ENCODE results near the gene RENBP. TPM values are rescaled to one million over a fixed set of nuclear protein-coding genes. Genes with fewer than 3 reads are reported as not detected.
A peak's percentile ranks its signal among the peaks of the same experiment; 100 is the strongest.

The RENBP gene
- total RNA-seq, 6 experiments from 2014 or later = 2.2 to 9.1 (median 5.2) TPM

- Histone ChIP-seq H3K27me3 (no peaks in the 10 kb centered on the region), H3K36me3 (no peaks in the 10 kb centered on the region)
- intact Hi-C loops (cut with DNase I) = no loop called here
Observed at GRCh38 chrX:153906126-153906917, 38.1 kb downstream of the RENBP start.

GRCh38 chrX:153905481-153906095 lies 38.9 kb downstream of the RENBP start:
- Histone ChIP-seq H3K27me3 (no peaks in the 10 kb centered on the region), H3K4me3 (no peak overlapping the region), H3K27ac (no peak overlapping the region), H3K9me3 (no peaks in the 10 kb centered on the region), H3K4me1 (no peaks in the 10 kb centered on the region), H3K36me3 (no peaks in the 10 kb centered on the region)
- intact Hi-C loops (cut with DNase I) = no loop called here
- no peak for DNase-seq
- ATAC-seq = no peak
- no peak for TF ChIP-seq CTCF (IDR thresholded peaks at IDR 0.05)
- no CpG with 5 or more reads among the region's 32 CpGs for WGBS (ENCODE audit: insufficient coverage, low coverage, low lambda C conversion rate, missing lambda C conversion rate)

More at GRCh38 chrX:153906126-153906917, 38.1 kb downstream of the RENBP start:
- H3K9me3 ChIP-seq = no peaks in the 10 kb centered on the region
- no peak for DNase-seq
- H3K4me1 ChIP-seq = no peaks in the 10 kb centered on the region
- TF ChIP-seq CTCF (IDR thresholded peaks at IDR 0.05) (no peak), POLR2A (IDR thresholded peaks at IDR 0.05) (no peak)
- 40% methylated on average over 1 of the region's 27 CpGs for WGBS (ENCODE audit: insufficient coverage, low coverage, low lambda C conversion rate, missing lambda C conversion rate)
- H3K27ac ChIP-seq = no peak overlapping the region
- no peak overlapping the region for H3K4me3 ChIP-seq
- ATAC-seq = peak in 1 of 4 donors; percentile 10

- H3K4me3 ChIP-seq = no peak within 1 kb of the TSS
- no peak for TF ChIP-seq POLR2A (IDR thresholded peaks at IDR 0.05)
- TF ChIP-seq CTCF (IDR thresholded peaks at IDR 0.05) = no peak
- no peaks in the 10 kb centered on the region for H3K9me3 ChIP-seq
- H3K4me1 ChIP-seq = no peaks in the 10 kb centered on the region
- no peaks in the 10 kb centered on the region for H3K36me3 ChIP-seq
- ATAC-seq = peak; percentile 16 to 45 (median 26)
- H3K27me3 ChIP-seq = no peaks in the 10 kb centered on the region
- intact Hi-C loops (cut with DNase I) = no loop called here
- 40% methylated on average over 11 of the region's 26 CpGs for WGBS (ENCODE audit: insufficient coverage, low coverage, low lambda C conversion rate, missing lambda C conversion rate)
- DNase-seq = no peak
- no peak within 1 kb of the TSS for H3K27ac ChIP-seq
Observed at GRCh38 chrX:153903991-153904957, 40.2 kb downstream of the RENBP start, which contains the start of gene AVPR2. AVPR2 (plus strand) TSS chrX:153904673; CDS start chrX:153905146, 473 bp downstream.

GRCh38 chrX:153903238-153903980 lies 41.0 kb downstream of the RENBP start:
- ATAC-seq (peak; percentile 36 to 58 (median 46)), DNase-seq (no peak)
- Histone ChIP-seq H3K36me3 (no peaks in the 10 kb centered on the region), H3K4me1 (no peaks in the 10 kb centered on the region), H3K4me3 (no peak overlapping the region), H3K9me3 (no peaks in the 10 kb centered on the region), H3K27me3 (no peaks in the 10 kb centered on the region), H3K27ac (no peak overlapping the region)
- no peak for TF ChIP-seq POLR2A (IDR thresholded peaks at IDR 0.05)
- WGBS (ENCODE audit: insufficient coverage, low coverage, low lambda C conversion rate, missing lambda C conversion rate) = 51% methylated on average over 14 of the region's 18 CpGs
- intact Hi-C loops (cut with DNase I) = no loop called here
